ENCODE results near the gene EIF3M.
A peak's percentile ranks its signal among the peaks of the same experiment; 100 is the strongest.
"Not testable (repeated sequence)": the region's sequence is repeated elsewhere in the genome, so short reads cannot be mapped to it uniquely, and the experiment has no call there.

EIF3M gene

DNA sequence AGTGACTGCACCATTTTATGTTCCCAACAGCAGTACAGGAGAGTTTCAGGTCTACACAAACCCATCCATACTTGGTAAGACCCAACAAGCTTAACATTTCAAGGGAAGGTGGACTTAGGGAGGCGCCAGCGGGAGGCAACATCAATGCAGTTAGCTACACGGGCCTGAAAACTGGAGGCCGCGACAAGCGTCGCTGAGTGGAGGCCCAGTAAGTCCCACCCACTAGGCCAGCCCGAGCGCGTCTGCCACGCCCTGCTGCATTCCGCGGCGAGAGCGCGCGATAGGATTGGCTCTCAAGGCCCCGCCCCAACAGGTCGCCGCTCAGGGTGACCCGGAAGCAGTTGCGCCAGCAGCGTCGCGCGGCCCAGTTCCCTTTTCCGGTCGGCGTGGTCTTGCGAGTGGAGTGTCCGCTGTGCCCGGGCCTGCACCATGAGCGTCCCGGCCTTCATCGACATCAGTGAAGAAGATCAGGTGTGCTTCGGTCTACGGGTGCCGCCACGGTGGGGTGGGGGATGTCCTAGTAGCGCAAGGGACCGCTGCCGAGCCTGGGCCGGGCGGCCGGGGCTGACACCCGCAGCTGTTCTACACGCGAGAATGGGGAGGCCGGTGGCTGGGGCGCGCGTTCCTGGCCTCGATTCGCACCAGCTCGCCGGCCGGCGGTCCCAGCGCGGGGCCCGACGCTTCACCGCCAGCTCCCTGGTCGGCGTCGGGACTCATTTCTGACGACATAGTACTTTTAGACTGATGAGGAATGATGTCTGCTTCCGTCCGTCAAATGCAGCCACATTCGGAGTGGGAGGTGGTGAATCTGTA lies at the start of gene EIF3M:
EIF3M (plus strand) TSS at position 373 of the 813 bp plus-strand sequence; CDS start at position 430, 57 bp downstream.
- DNase-seq: peak; percentile 96

DNA sequence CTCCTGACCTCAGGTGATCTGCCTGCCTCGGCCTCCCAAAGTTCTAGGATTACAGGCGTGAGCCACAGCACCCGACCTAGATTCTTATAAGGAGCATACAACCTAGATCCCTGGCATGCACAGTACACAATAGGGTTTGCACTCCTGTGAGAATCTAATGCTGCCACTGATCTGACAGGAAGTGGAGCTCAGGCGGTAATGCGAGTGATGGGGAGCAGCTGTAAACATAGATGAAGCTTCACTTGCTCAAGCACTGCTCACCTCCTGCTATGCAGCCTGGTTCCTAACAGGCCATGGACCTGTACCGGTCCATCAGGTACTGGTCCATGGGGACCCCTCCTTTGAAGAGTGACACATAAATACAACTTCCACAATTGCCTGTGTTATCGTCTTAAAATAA lies 44.8 kb upstream of the EIF3M start:
- no peak for DNase-seq

DNA sequence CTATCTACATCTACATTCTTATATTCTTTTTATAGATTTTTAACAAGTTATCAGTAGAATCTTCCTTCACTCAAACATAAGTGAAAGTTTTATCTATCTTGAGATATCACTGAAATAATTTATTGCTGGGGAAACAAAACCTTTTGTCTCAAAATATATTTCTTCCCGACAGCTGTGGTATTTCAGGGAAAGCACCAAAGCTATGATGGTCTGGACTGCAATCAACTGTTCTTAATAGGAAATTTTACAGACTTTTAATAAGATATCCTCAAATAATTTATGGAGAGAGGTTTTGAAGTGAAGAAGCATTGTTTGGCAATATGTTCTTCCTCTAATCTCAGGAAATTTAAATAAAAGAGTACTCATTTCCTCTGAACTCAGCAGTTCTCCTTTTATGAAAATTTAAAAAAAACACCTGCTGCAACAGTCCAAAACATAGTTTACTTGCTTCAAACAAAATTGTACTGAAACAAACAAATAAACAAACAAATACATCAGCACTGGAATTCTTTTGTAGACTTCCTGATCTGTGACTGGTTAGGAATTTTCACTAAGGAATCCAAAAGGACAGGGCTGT lies 33.9 kb upstream of the EIF3M start:
- DNase-seq: no peak

DNA sequence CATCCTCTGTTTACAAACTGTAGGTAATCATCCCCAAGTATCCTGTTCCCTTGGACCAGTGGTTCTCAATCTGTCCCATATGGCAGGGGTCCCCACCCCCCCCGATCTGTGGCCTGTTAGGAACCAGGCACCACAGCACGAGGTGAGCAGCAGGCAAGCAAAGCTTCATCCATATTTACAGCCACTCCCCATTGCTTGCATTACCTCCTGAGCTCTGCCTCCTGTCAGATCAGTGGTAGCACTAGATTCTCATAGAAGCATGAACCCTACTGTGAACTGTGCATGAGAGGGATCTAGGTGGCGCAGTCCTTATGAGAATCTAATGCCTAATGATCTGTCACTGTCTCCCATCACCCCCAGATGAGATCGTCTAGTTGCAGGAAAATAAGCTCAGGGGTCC lies 33.4 kb upstream of the EIF3M start:
- no peak for DNase-seq

DNA sequence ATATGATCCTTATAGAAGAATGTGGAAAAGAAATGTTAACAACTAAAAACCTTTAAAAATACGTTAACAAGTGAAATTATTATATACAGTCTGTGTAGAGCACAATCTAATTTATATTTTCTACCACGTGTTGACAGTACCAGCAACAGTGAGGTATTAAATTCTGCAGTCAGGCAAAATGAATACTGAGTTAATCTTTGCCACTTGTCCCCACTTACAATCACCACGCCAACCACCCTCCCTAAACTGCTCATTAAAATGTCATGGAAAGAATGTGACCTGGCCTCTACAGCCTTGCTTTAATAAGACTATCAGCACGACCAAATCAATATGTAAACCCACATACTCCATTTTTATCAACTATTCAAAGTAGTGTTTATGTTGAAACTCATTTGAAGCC lies 28.5 kb upstream of the EIF3M start:
- no peak for DNase-seq

- DNase-seq: no peak
These were observed 27.7 kb upstream of the EIF3M start for GRCh38 chr11:32555895-32556294.

DNA sequence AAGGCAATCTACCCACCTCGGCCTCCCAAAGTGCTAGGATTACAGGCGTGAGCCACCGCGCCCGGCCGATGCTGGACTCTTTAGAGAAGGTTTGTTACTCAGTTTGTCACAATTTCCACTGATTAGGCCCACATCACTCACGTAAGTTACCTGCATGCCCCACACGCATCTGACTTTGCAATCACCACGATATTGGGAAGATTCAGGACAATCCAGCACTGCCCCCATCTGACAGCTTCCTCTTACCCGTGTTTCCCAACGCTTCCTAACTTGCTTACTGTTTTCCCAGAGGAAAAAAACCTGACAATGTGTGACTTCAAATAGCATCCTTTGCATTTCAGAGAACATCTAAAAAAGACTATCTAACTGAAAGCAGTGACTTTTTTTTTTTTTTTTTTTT lies 21.8 kb upstream of the EIF3M start:
- DNase-seq: no peak

- DNase-seq: no peak
These were observed 20.6 kb upstream of the EIF3M start for GRCh38 chr11:32562839-32563599.

DNA sequence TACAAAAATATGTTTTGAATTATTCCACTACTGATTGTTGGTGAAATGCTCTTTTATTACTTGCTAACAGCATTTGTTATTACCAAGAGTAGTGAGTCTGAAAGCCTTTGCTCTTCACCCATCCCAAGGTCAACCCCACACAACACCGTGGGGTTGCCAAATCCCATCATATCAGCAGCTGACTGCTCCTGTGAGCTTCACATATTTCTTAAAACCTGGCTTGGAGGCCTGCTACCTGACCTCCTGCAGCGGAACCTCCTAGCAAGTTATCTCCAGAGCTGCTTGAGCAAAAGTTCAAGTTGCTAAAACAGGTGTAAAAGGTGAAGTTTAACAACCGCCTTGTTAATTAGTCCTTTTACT lies 20.1 kb upstream of the EIF3M start:
- DNase-seq: no peak

DNA sequence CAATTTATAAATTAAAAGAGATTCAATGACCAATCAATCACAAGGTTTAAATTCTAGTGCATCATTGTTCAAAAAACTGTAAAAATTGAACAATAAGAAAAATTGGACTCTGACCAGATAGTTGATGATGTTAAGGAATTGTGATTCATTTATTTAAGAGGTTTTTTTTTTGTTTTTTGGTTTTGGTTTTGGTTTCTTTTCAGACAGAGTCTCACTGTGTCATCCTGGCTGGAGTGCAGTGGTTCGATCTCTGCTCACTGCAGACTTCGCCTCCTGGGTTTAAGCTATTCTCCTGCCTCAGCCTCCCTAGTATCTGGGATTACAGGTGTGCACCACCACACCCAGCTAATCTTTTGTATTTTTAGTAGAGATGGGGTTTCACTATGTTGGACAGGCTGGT lies 17.1 kb upstream of the EIF3M start:
- DNase-seq: no peak

DNA sequence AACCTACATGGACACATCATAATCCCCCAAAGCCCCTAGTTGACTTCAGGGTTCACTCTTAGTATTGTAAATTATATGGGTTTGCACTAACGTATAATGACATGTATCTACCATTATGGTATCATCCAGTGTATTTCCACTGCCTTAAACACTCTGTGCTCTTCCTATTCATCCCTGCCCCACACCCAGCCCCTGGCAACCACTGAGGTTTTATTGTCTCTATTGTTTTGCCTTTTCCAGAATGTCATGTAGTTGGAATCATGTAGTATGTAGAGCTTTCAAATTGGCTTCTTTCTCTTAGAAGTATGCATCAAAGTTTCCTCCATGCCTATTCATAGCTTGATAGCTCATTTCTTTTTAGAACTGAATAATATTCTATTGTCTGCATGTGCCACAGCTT lies 16.5 kb upstream of the EIF3M start:
- DNase-seq: no peak

- DNase-seq: no peak
These were observed 14.2 kb upstream of the EIF3M start for GRCh38 chr11:32569313-32569881.

DNA sequence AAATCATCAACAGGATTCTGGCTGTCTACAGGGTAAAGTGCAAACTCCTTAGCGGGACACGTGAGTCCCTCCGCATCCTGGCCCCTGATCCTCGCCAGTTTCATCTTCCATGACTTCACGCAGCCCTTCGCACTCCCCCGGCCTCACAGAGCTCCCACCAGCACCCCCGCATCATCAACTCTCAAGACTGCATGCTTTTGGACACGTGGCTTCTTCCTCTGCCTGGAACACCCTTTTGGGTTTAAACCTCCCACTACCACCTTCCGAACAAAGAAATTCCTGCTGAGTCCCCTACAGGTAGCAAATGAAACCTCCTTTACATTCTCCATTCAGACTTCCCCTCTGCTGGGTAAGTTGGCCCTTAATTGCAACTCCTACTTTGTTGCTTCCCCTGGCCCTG lies 12.6 kb upstream of the EIF3M start:
- DNase-seq: no peak

DNA sequence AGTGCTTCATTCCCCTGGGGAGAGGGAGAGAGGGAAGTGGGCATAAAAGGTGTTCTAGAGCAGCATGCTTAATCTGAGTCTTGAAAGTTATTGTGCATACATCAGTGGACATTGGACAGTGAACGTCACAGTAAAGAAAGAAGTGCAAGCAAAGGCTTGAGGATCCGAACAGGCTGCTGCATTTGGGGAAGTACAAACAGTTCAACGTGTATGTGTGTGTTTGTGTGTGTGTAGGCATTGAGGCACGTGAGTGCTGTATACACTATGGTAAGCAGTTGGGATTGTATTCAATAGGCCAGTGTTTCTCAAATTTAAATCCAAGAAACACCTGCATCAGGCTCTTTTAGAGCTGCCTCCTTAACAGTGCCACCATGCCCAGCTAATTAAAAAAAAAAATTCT lies 10.4 kb upstream of the EIF3M start:
- no peak for DNase-seq

DNA sequence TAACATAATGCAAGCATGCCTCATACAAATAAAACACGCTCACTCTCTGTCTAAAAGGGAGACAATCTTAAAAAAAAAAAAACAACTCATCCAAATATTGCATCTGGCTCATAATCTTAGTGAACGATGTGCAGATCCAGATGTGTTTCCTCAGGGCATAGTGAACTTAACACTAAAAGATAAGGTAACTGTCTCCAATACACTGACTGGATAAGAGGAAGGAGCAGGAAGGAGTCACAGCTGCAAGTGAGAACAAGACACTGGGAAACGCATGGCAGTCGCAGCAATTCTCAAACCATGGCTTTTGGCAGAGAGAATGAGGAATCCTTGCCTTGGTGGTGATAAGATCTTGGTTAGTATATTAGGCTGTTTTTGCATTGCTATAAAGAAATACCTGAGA lies 9.2 kb upstream of the EIF3M start:
- DNase-seq: no peak

GRCh38 chr11:32575070-32575469 lies 8.6 kb upstream of the EIF3M start:
- no peak for DNase-seq

DNA sequence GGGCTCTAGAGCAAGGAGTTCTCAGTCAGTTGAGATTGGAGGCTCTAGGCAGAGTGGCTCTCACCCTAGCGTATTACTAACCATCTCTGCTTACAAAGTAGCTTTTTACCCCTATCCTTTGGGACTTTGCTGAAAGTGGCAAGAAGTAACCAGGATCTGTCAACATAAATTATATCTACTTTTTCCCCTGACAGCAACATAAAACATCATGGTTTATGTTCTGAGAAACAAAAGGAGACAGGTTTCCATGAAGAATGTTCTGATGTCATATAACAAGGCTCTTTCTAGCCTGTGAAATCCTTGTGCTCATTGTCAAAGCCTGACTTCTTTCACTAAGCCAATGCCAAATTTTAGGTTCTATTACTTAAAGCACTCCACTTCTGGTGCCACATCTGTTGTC lies 7.2 kb upstream of the EIF3M start:
- no peak for DNase-seq

DNA sequence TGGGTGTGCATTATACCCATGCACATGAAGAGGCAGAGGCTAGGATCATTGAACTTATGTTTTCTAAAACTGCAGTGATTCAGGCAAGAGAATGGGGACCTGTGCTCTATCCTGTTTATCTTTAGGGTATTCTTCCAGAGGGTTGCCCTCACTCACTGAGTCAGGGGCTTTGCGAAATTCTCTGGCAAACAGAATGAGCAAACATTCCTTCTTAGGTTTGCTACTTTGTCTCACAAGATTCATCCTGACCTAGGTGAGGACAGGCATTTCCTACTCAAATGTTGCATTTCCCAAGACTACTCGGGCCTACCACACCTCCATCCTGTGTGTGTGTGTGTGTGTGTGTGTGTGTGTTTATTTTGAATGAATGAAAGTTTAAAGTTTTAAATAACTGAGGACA lies 2.7 kb upstream of the EIF3M start:
- DNase-seq: no peak

GRCh38 chr11:32581556-32581955 lies 2.1 kb upstream of the EIF3M start:
- no peak for DNase-seq

DNA sequence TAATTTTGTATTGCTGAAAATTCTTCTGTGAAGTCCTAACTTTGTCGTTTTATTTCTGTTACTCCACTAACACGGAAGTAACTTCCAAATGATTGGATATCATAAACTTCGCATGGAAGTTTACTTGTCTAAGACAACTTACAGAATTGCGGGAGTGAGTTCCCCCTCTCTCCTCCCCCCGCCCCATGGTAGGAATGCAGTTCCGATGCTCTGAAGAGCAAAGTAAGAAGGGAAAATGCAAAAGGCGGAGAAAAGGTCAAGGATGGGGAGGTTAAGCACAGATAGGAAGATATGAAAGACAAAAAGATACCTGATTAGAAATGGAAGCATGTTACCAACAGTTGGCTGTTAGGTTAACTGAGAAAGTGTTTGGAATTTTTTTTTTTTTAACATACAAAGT lies 1.3 kb downstream of the EIF3M start:
- DNase-seq: peak; percentile 1

DNA sequence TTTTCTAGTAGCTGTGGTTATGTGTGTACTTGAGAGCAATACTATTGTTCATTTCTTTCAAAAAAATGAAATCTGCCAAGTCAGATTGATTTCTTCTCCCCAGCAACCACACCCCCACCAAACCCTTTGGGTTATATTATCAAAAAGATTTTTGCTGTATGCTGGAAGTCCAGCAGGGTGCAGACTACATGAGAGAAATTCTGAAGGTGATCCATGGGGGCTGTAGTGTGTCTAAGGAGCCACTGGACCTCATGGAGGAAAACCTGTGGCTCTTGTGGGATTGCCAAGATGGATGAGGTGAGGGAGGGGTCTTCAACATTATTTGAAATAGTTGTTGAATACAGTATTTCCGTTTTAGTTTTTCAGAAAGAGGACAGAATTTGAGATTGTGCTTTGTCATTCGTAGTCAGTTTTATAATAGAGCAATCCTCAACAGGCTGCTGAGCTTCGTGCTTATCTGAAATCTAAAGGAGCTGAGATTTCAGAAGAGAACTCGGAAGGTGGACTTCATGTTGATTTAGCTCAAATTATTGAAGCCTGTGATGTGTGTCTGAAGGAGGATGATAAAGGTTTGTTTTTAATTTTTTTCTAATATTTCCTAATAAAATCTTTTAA lies 3.1 kb downstream of the EIF3M start:
- DNase-seq: peak; percentile 16

GRCh38 chr11:32594272-32594671 lies 10.6 kb downstream of the EIF3M start:
- DNase-seq: no peak

- DNase-seq: not testable (repeated sequence)
These were observed 12.5 kb downstream of the EIF3M start for GRCh38 chr11:32596114-32596513.
